Loucy (cell line): ENCODE results near the gene FAHD1.
A peak's percentile ranks its signal among the peaks of the same experiment; 100 is the strongest.

Experiments used
- H2AFZ ChIP-seq: fragments of 200-600 bp; sonication (generic); 2 replicates; pipeline ENCODE4 v1.6.0; 2016; ENCODE audit warnings: antibody characterized with exemption, mild to moderate bottlenecking, low read length, moderate library complexity
- H3F3A ChIP-seq: fragments of 200-600 bp; 2 replicates; pipeline ENCODE4 v1.6.0; 2016; ENCODE audit warnings: antibody characterized with exemption, low read depth, mild to moderate bottlenecking
- H3K27me3 ChIP-seq: fragments of 200-600 bp; sonication (generic); 2 replicates; pipeline ENCODE4 v1.6.1; 2014; ENCODE audit warnings: low read length, mild to moderate bottlenecking; ENCODE audit not compliant: insufficient read depth, poor library complexity, severe bottlenecking
- H3K36me3 ChIP-seq: fragments of 200-600 bp; sonication (generic); 2 replicates; pipeline ENCODE4 v1.6.1; 2016; ENCODE audit warnings: low read length; ENCODE audit not compliant: insufficient read depth
- H3K4me1 ChIP-seq: fragments of 200-600 bp; sonication (generic); 2 replicates; pipeline ENCODE4 v1.5.1; 2014; ENCODE audit warnings: low read length, mild to moderate bottlenecking; ENCODE audit not compliant: insufficient read depth, poor library complexity, severe bottlenecking
- H3K4me2 ChIP-seq: fragments of 200-600 bp; sonication (generic); 2 replicates; pipeline ENCODE4 v1.6.0; 2014; ENCODE audit warnings: antibody characterized with exemption, low read length, low read depth, mild to moderate bottlenecking; ENCODE audit not compliant: poor library complexity, severe bottlenecking
- H3K4me3 ChIP-seq: fragments of 200-600 bp; sonication (generic); 2 replicates; pipeline ENCODE4 v1.5.1; 2014; ENCODE audit warnings: low read length, mild to moderate bottlenecking, mixed read lengths; ENCODE audit not compliant: poor library complexity, severe bottlenecking
- H3K79me2 ChIP-seq: fragments of 200-600 bp; sonication (generic); 2 replicates; pipeline ENCODE4 v1.6.1; 2014; ENCODE audit warnings: low read length; ENCODE audit not compliant: insufficient read depth
- H3K9ac ChIP-seq: fragments of 200-600 bp; sonication (generic); 2 replicates; pipeline ENCODE4 v1.6.0; 2014; ENCODE audit warnings: mild to moderate bottlenecking, low read depth, low read length, moderate library complexity; ENCODE audit not compliant: poor library complexity, severe bottlenecking
- H3K9me2 ChIP-seq: fragments of 200-600 bp; sonication (generic); replicated peaks from 2 replicates; pipeline ENCODE4 v1.6.1; 2016; ENCODE audit warnings: low read depth, low read length, mixed read lengths
- H3K9me3 ChIP-seq: fragments of 200-600 bp; sonication (generic); 2 replicates; pipeline ENCODE4 v1.6.1; 2014; ENCODE audit warnings: mild to moderate bottlenecking, antibody characterized with exemption, low read length, low read depth; ENCODE audit not compliant: insufficient read depth
- H4K20me1 ChIP-seq: fragments of 200-600 bp; sonication (generic); 2 replicates; pipeline ENCODE4 v1.6.0; 2014; ENCODE audit warnings: antibody characterized with exemption, low read length, mild to moderate bottlenecking; ENCODE audit not compliant: insufficient read depth, poor library complexity, severe bottlenecking
- EZH2phosphoT487 ChIP-seq: fragments of 200-600 bp; IDR thresholded peaks from 2 replicates; pipeline ENCODE4 v1.6.1; 2018; ENCODE audit warnings: antibody characterized with exemption, mild to moderate bottlenecking, moderate library complexity, borderline replicate concordance
- TF ChIP-seq, protein P1 (sequence below): fragments of 200-600 bp; sonication (generic); conservative IDR thresholded peaks from 2 replicates; pipeline ENCODE4 v1.5.1; 2014; ENCODE audit warnings: mild to moderate bottlenecking, antibody characterized with exemption, low read length

The FAHD1 gene

DNA sequence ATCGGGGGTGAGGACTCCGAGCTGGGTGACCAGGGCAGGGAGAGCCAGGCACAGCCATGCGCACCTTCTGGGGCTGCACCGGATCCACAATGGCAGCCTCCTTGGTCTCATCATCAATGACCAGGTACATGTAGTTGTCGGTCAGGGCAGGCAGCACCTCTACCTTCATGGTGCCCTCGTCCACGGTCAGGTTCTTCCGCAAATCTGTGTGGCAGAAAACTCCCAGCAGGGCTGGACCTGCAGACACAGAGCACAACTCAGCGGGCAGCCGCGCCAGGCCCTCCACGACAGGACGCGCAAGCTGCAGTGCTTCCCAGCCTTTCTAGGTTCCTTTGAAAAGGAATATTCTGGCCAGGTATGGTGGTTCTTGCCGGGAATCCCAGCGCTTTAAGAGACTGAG is 4.2 kb upstream of the FAHD1 start:
- Histone ChIP-seq H3K4me1 (no peaks in the 10 kb centered on the region), H4K20me1 (no peaks in the 10 kb centered on the region), H3K9me2 (no peaks in the 10 kb centered on the region), H2AFZ (no peak overlapping the region), H3K79me2 (peaks cover 16% of the 10 kb centered on the region), H3F3A (no peaks in the 10 kb centered on the region), H3K9ac (no peak overlapping the region), H3K27me3 (no peaks in the 10 kb centered on the region), H3K4me3 (no peak overlapping the region), H3K9me3 (no peaks in the 10 kb centered on the region), H3K36me3 (no peaks in the 10 kb centered on the region), H3K4me2 (no peak overlapping the region)
- no peak for TF ChIP-seq EZH2phosphoT487
- TF ChIP-seq, protein P1, sequence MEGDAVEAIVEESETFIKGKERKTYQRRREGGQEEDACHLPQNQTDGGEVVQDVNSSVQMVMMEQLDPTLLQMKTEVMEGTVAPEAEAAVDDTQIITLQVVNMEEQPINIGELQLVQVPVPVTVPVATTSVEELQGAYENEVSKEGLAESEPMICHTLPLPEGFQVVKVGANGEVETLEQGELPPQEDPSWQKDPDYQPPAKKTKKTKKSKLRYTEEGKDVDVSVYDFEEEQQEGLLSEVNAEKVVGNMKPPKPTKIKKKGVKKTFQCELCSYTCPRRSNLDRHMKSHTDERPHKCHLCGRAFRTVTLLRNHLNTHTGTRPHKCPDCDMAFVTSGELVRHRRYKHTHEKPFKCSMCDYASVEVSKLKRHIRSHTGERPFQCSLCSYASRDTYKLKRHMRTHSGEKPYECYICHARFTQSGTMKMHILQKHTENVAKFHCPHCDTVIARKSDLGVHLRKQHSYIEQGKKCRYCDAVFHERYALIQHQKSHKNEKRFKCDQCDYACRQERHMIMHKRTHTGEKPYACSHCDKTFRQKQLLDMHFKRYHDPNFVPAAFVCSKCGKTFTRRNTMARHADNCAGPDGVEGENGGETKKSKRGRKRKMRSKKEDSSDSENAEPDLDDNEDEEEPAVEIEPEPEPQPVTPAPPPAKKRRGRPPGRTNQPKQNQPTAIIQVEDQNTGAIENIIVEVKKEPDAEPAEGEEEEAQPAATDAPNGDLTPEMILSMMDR: no peak

DNA sequence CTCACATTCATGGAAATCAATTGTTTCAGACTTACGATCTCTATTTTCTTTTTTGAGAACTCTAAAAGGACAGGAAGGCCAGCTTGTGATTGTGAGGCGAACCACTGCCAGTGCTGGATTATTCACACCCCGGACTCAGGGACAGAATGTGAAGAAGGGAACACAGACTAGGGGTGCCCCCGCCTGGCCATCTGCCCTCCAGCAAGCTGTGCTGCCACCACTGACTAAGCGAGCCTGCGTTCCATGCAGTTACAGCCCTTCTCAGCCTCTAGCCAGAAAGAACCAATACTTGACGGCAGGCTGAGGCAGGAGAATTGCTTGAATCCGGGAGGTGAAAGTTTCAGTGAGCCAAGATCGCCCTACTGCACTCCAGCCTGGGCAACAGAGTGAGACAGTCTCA is 3.2 kb upstream of the FAHD1 start:
- peaks cover 1% of the 10 kb centered on the region for H3K4me1 ChIP-seq
- H2AFZ ChIP-seq: no peak overlapping the region
- TF ChIP-seq EZH2phosphoT487: no peak
- TF ChIP-seq, protein P1: peak; percentile 31; the same call in 1 of the 2 replicates
- no peaks in the 10 kb centered on the region for H3K9me2 ChIP-seq
- no peaks in the 10 kb centered on the region for H3F3A ChIP-seq
- no peaks in the 10 kb centered on the region for H3K36me3 ChIP-seq
- H3K9me3 ChIP-seq: no peaks in the 10 kb centered on the region
- no peak overlapping the region for H3K9ac ChIP-seq
- peaks cover 26% of the 10 kb centered on the region for H3K79me2 ChIP-seq
- no peaks in the 10 kb centered on the region for H3K27me3 ChIP-seq
- no peak overlapping the region for H3K4me3 ChIP-seq
- H4K20me1 ChIP-seq: no peaks in the 10 kb centered on the region
- H3K4me2 ChIP-seq: no peak overlapping the region

DNA sequence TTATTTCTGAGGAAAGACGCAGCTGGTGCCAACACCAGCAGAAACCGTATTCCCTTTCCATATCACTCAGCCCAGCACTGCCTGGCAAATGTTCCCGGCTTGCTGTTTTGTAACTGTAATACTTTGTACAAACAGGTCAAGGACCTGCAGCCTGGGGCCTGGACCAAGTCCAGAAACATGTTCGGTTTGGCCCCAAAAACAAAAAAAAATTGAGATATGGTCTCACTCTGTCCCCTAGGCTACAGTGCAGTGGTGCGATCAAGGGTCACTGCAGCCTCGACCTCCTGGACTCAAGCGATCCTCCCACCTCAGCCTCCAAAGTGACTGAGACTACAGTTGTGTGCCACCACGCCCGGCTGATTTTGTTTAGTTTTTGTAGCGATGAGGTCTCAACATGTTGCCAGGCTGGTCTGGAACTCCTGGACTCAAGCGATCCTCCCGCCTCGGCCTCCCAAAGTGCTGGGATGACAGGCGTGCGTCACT is 1.6 kb upstream of the FAHD1 start:
- H3K9ac ChIP-seq: peak overlapping the region; percentile 58
- no peaks in the 10 kb centered on the region for H3K9me3 ChIP-seq
- no peak overlapping the region for H2AFZ ChIP-seq
- H3K4me3 ChIP-seq: peak overlapping the region; percentile 72
- H3K4me1 ChIP-seq: peaks cover 3% of the 10 kb centered on the region
- H4K20me1 ChIP-seq: no peaks in the 10 kb centered on the region
- peak overlapping the region; percentile 71 for H3K4me2 ChIP-seq
- no peaks in the 10 kb centered on the region for H3K36me3 ChIP-seq
- peaks cover 30% of the 10 kb centered on the region for H3K79me2 ChIP-seq
- H3K9me2 ChIP-seq: no peaks in the 10 kb centered on the region
- H3K27me3 ChIP-seq: no peaks in the 10 kb centered on the region
- no peak for TF ChIP-seq EZH2phosphoT487
- TF ChIP-seq, protein P1: no peak
- no peaks in the 10 kb centered on the region for H3F3A ChIP-seq
